NCI-H1694 (cell line): Measurements from ENCODE around the gene GAGE12H.
"Not testable (repeated sequence)": the region's sequence is repeated elsewhere in the genome, so short reads cannot be mapped to it uniquely, and the experiment has no call there.

Source experiments
- DNase-seq: peaks from one replicate; lab custom pipeline; 2025; lab: John Stamatoyannopoulos, UW

Gene GAGE12H

GRCh38 chrX:49579649-49580048 lies at the start of gene GAGE12H:
Gene GAGE12H, plus strand, starts transcription at chrX:49579949. Its CDS starts 1,155 bp downstream, at chrX:49581104.
- DNase-seq: not testable (repeated sequence)

- DNase-seq: not testable (repeated sequence)
Observed at GRCh38 chrX:49531877-49532276, 47.9 kb upstream of the GAGE12H start, which contains the start of gene GAGE12C. Gene GAGE12C, plus strand, starts transcription at chrX:49532177. Its CDS starts 1,155 bp downstream, at chrX:49533332.

- not testable (repeated sequence) for DNase-seq
Observed at GRCh38 chrX:49541433-49541832, 38.3 kb upstream of the GAGE12H start, which contains the start of gene GAGE12D. Gene GAGE12D, plus strand, starts transcription at chrX:49541733. Its CDS starts 1,155 bp downstream, at chrX:49542888.

GRCh38 chrX:49550989-49551388 lies 28.8 kb upstream of the GAGE12H start, which contains the start of gene GAGE12E:
Gene GAGE12E, plus strand, starts transcription at chrX:49551289. Its CDS starts 1,155 bp downstream, at chrX:49552444.
- DNase-seq: not testable (repeated sequence)

- not testable (repeated sequence) for DNase-seq
Observed at GRCh38 chrX:49560542-49560941, 19.2 kb upstream of the GAGE12H start, which contains the start of gene GAGE12F. Gene GAGE12F, plus strand, starts transcription at chrX:49560842. Its CDS starts 1,155 bp downstream, at chrX:49561997.

- not testable (repeated sequence) for DNase-seq
Observed at GRCh38 chrX:49568728-49569127, 11.0 kb upstream of the GAGE12H start.

- not testable (repeated sequence) for DNase-seq
Observed at GRCh38 chrX:49569152-49569551, 10.6 kb upstream of the GAGE12H start.

GRCh38 chrX:49570100-49570499 lies 9.6 kb upstream of the GAGE12H start, which contains the start of gene GAGE12G:
Gene GAGE12G, plus strand, starts transcription at chrX:49570400. Its CDS starts 1,155 bp downstream, at chrX:49571555.
- not testable (repeated sequence) for DNase-seq

- not testable (repeated sequence) for DNase-seq
Observed at GRCh38 chrX:49589196-49589595, 9.4 kb downstream of the GAGE12H start, which contains the start of gene GAGE2A. Gene GAGE2A, plus strand, starts transcription at chrX:49589496. Its CDS starts 1,155 bp downstream, at chrX:49590651.

GRCh38 chrX:49589769-49590478 lies 10.2 kb downstream of the GAGE12H start:
- DNase-seq: not testable (repeated sequence)

GRCh38 chrX:49590488-49590887 lies 10.7 kb downstream of the GAGE12H start:
- DNase-seq: not testable (repeated sequence)

GRCh38 chrX:49598720-49599119 lies 19.0 kb downstream of the GAGE12H start, which contains the start of gene GAGE1:
Gene GAGE1, plus strand, starts transcription at chrX:49599020. Its CDS starts 1,155 bp downstream, at chrX:49600175.
- DNase-seq: not testable (repeated sequence)

GRCh38 chrX:49610718-49611310 lies 31.1 kb downstream of the GAGE12H start:
- no peak for DNase-seq

- DNase-seq: no peak
Observed at GRCh38 chrX:49618574-49618973, 38.8 kb downstream of the GAGE12H start.

- DNase-seq: no peak
Observed at GRCh38 chrX:49627086-49627777, 47.5 kb downstream of the GAGE12H start.
